ENCODE data around the gene CD163L1. TPM values are rescaled to one million over a fixed set of nuclear protein-coding genes. Genes with fewer than 3 reads are reported as not detected.
A peak's percentile ranks its signal among the peaks of the same experiment; 100 is the strongest.

CD163L1 gene
- total RNA-seq, 1 experiment from 2014 or later, result 0.11 TPM

- peaks cover 4% of the 10 kb centered on the region for H3K27me3 Mint-ChIP-seq (ENCODE audit: insufficient read depth, unreplicated experiment)
- no peak overlapping the region for H3K4me3 Mint-ChIP-seq (ENCODE audit: unreplicated experiment)
- H3K36me3 Mint-ChIP-seq (ENCODE audit: insufficient read depth, unreplicated experiment), result peaks cover 9% of the 10 kb centered on the region
- no peak for DNase-seq
- peaks cover 7% of the 10 kb centered on the region; the same call in 1 of the 2 replicates for H3K9me3 ChIP-seq
- no peaks in the 10 kb centered on the region for H3K27me3 ChIP-seq (replicated peaks; ENCODE audit: control insufficient read depth, insufficient read depth, low read length)
- H3K36me3 ChIP-seq (ENCODE audit: control insufficient read depth, insufficient read depth, low read length), result no peaks in the 10 kb centered on the region
- ChIA-PET POLR2A (no interaction called here), CTCF (no interaction called here)
- no TSS peak for BruUV-seq (replicated peaks)
- TF ChIP-seq CTCF (IDR thresholded peaks at IDR 0.05; ENCODE audit: insufficient read depth in 1 of 2, low read depth in 1 of 2, low read length in 1 of 2, severe bottlenecking in 1 of 2, unreplicated experiment in 1 of 2), result no peak
- intact Hi-C loops (cut with micrococcal nuclease; ENCODE audit: unreplicated experiment), result no loop called here
- H3K4me1 Mint-ChIP-seq (ENCODE audit: low read depth, unreplicated experiment), result peaks cover 14% of the 10 kb centered on the region
- H3K27ac Mint-ChIP-seq (ENCODE audit: unreplicated experiment), result no peak overlapping the region
- H3K4me3 ChIP-seq (ENCODE audit: low read depth, low read length), result no peak overlapping the region
- peaks cover 14% of the 10 kb centered on the region for H3K4me1 ChIP-seq
- H3K9me3 Mint-ChIP-seq (ENCODE audit: unreplicated experiment), result peaks cover 30% of the 10 kb centered on the region
Measured at GRCh38 chr12:7485095-7485494, 41.1 kb upstream of the CD163L1 start.

- intact Hi-C loops (cut with micrococcal nuclease; ENCODE audit: unreplicated experiment), result no loop called here
- H3K4me3 Mint-ChIP-seq (ENCODE audit: unreplicated experiment), result no peak overlapping the region
- Histone ChIP-seq H3K4me3 (ENCODE audit: low read depth, low read length) (no peak overlapping the region), H3K36me3 (ENCODE audit: control insufficient read depth, insufficient read depth, low read length) (no peaks in the 10 kb centered on the region), H3K27me3 (replicated peaks; ENCODE audit: control insufficient read depth, insufficient read depth, low read length) (no peaks in the 10 kb centered on the region), H3K4me1 (peaks cover 14% of the 10 kb centered on the region), H3K9me3 (peaks cover 7% of the 10 kb centered on the region; the same call in 1 of the 2 replicates)
- no peak for DNase-seq
- TF ChIP-seq CTCF (IDR thresholded peaks at IDR 0.05; ENCODE audit: insufficient read depth in 1 of 2, low read depth in 1 of 2, low read length in 1 of 2, severe bottlenecking in 1 of 2, unreplicated experiment in 1 of 2), result no peak
- peak overlapping the region; percentile 13 for H3K27ac Mint-ChIP-seq (ENCODE audit: unreplicated experiment)
- POLR2A ChIA-PET, result no interaction called here
- peaks cover 26% of the 10 kb centered on the region for H3K9me3 Mint-ChIP-seq (ENCODE audit: unreplicated experiment)
- peaks cover 2% of the 10 kb centered on the region for H3K27me3 Mint-ChIP-seq (ENCODE audit: insufficient read depth, unreplicated experiment)
- H3K36me3 Mint-ChIP-seq (ENCODE audit: insufficient read depth, unreplicated experiment), result peaks cover 9% of the 10 kb centered on the region
- peaks cover 14% of the 10 kb centered on the region for H3K4me1 Mint-ChIP-seq (ENCODE audit: low read depth, unreplicated experiment)
- CTCF ChIA-PET, result no interaction called here
- no TSS peak for BruUV-seq (replicated peaks)
Measured at GRCh38 chr12:7483343-7483742, 39.4 kb upstream of the CD163L1 start.

- no peaks in the 10 kb centered on the region for H3K27me3 Mint-ChIP-seq (ENCODE audit: insufficient read depth, unreplicated experiment)
- POLR2A ChIA-PET, result no interaction called here
- H3K4me3 ChIP-seq (ENCODE audit: low read depth, low read length), result no peak overlapping the region
Measured at GRCh38 chr12:7479771-7480170, 35.8 kb upstream of the CD163L1 start.

More at GRCh38 chr12:7479771-7480170, 35.8 kb upstream of the CD163L1 start:
- H3K9me3 Mint-ChIP-seq (ENCODE audit: unreplicated experiment), result peaks cover 16% of the 10 kb centered on the region
- no peak overlapping the region for H3K27ac Mint-ChIP-seq (ENCODE audit: unreplicated experiment)
- no peak for TF ChIP-seq CTCF (IDR thresholded peaks at IDR 0.05; ENCODE audit: insufficient read depth in 1 of 2, low read depth in 1 of 2, low read length in 1 of 2, severe bottlenecking in 1 of 2, unreplicated experiment in 1 of 2)
- BruUV-seq (replicated peaks), result no TSS peak
- H3K4me3 Mint-ChIP-seq (ENCODE audit: unreplicated experiment), result no peak overlapping the region
- H3K36me3 Mint-ChIP-seq (ENCODE audit: insufficient read depth, unreplicated experiment), result peaks cover 9% of the 10 kb centered on the region
- no peaks in the 10 kb centered on the region for H3K36me3 ChIP-seq (ENCODE audit: control insufficient read depth, insufficient read depth, low read length)
- peaks cover 14% of the 10 kb centered on the region for H3K4me1 ChIP-seq
- peaks cover 7% of the 10 kb centered on the region; the same call in 1 of the 2 replicates for H3K9me3 ChIP-seq
- no peaks in the 10 kb centered on the region for H3K27me3 ChIP-seq (replicated peaks; ENCODE audit: control insufficient read depth, insufficient read depth, low read length)
- DNase-seq, result no peak
- CTCF ChIA-PET, result no interaction called here
- H3K4me1 Mint-ChIP-seq (ENCODE audit: low read depth, unreplicated experiment), result peaks cover 14% of the 10 kb centered on the region
- intact Hi-C loops (cut with micrococcal nuclease; ENCODE audit: unreplicated experiment), result no loop called here

All from Caco-2 (cell line).